Tibial artery (tissue), 4 donors: ENCODE results near the gene ERVV-1.

Experiments
- DNase-seq, 2 donors: peaks; one replicate each; pipeline ENCODE4 v3.0.0-alpha.2; 2019
- H3K27ac ChIP-seq, 2 donors: fragments of 200-600 bp; sonication (generic) in 1 of 2; 1 replicate in 1 of 2; 2 replicates in 1 of 2; pipeline ENCODE4 v1.5.1; 2018 to 2019; ENCODE audit warnings: mild to moderate bottlenecking in 1 of 2
- H3K27me3 ChIP-seq, 2 donors: fragments of 200-600 bp; sonication (generic) in 1 of 2; one replicate each; pipeline versions ENCODE4 v1.5.1 to v1.6.0; 2016 to 2019
- H3K36me3 ChIP-seq, 3 donors: fragments of 200-600 bp; sonication (generic) in 2 of 3; one replicate each; pipeline ENCODE4 v1.5.1; 2016 to 2019; ENCODE audit warnings: mild to moderate bottlenecking in 2 of 3
- H3K4me1 ChIP-seq, 4 donors: fragments of 200-600 bp; sonication (generic) in 2 of 4; 1 replicate in 3 of 4; 2 replicates in 1 of 4; pipeline ENCODE4 v1.5.1; 2016 to 2019
- H3K4me3 ChIP-seq, 2 donors: fragments of 200-600 bp; sonication (generic) in 1 of 2; 1 replicate in 1 of 2; 2 replicates in 1 of 2; pipeline ENCODE4 v1.5.1; 2018 to 2019; ENCODE audit warnings: mild to moderate bottlenecking in 2 of 2
- H3K9me3 ChIP-seq, 3 donors: fragments of 200-600 bp; sonication (generic) in 1 of 3; one replicate each; pipeline ENCODE4 v1.5.1; 2016 to 2019
- intact Hi-C: fragments of 100-400 bp; cut with DNase I; formaldehyde crosslinking; loops from one replicate; pipeline ENCODE4 v1.15.0; 2023; ENCODE audit warnings: low total_unique reads
- TF ChIP-seq, protein P1 (sequence below), 2 experiments: fragments of 200-600 bp in 1 of 2; fragments of 450-650 bp in 1 of 2; IDR thresholded peaks; one replicate each; pipeline ENCODE4 v1.5.1; 2017 to 2019; ENCODE audit warnings: antibody characterized with exemption in 2 of 2, mild to moderate bottlenecking in 1 of 2, moderate library complexity in 1 of 2

The ERVV-1 gene

GRCh38 chr19:53008061-53008778 is 5.5 kb upstream of the ERVV-1 start:
- intact Hi-C loops = no loop called here
- no peak for DNase-seq

GRCh38 chr19:53010494-53010893 is 3.2 kb upstream of the ERVV-1 start:
- H3K4me3 ChIP-seq = no peak overlapping the region
- H3K27me3 ChIP-seq = peaks cover 0 to 7% of the 10 kb centered on the region in 2 donors
- no peaks in the 10 kb centered on the region for H3K9me3 ChIP-seq
- no peak for DNase-seq
- no peaks in the 10 kb centered on the region for H3K4me1 ChIP-seq
- no peak overlapping the region for H3K27ac ChIP-seq
- intact Hi-C loops = no loop called here
- TF ChIP-seq, protein P1, sequence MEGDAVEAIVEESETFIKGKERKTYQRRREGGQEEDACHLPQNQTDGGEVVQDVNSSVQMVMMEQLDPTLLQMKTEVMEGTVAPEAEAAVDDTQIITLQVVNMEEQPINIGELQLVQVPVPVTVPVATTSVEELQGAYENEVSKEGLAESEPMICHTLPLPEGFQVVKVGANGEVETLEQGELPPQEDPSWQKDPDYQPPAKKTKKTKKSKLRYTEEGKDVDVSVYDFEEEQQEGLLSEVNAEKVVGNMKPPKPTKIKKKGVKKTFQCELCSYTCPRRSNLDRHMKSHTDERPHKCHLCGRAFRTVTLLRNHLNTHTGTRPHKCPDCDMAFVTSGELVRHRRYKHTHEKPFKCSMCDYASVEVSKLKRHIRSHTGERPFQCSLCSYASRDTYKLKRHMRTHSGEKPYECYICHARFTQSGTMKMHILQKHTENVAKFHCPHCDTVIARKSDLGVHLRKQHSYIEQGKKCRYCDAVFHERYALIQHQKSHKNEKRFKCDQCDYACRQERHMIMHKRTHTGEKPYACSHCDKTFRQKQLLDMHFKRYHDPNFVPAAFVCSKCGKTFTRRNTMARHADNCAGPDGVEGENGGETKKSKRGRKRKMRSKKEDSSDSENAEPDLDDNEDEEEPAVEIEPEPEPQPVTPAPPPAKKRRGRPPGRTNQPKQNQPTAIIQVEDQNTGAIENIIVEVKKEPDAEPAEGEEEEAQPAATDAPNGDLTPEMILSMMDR (IDR thresholded peaks at IDR 0.05) = no peak
- no peaks in the 10 kb centered on the region for H3K36me3 ChIP-seq

More at GRCh38 chr19:53008061-53008778, 5.5 kb upstream of the ERVV-1 start:
- Histone ChIP-seq H3K36me3 (no peaks in the 10 kb centered on the region), H3K4me1 (no peaks in the 10 kb centered on the region), H3K9me3 (no peaks in the 10 kb centered on the region), H3K27ac (no peak overlapping the region), H3K27me3 (peaks cover 0 to 7% of the 10 kb centered on the region in 2 donors), H3K4me3 (no peak overlapping the region)
- TF ChIP-seq, protein P1 (IDR thresholded peaks at IDR 0.05) = no peak

GRCh38 chr19:53012006-53012405 is 1.7 kb upstream of the ERVV-1 start:
- peaks cover 0 to 16% of the 10 kb centered on the region in 2 donors for H3K27me3 ChIP-seq
- no peaks in the 10 kb centered on the region for H3K9me3 ChIP-seq
- H3K27ac ChIP-seq = no peak overlapping the region
- intact Hi-C loops = no loop called here
- H3K4me1 ChIP-seq = no peaks in the 10 kb centered on the region
- no peak for DNase-seq
- no peak overlapping the region for H3K4me3 ChIP-seq
- no peaks in the 10 kb centered on the region for H3K36me3 ChIP-seq
- TF ChIP-seq, protein P1 (IDR thresholded peaks at IDR 0.05) = no peak

DNA sequence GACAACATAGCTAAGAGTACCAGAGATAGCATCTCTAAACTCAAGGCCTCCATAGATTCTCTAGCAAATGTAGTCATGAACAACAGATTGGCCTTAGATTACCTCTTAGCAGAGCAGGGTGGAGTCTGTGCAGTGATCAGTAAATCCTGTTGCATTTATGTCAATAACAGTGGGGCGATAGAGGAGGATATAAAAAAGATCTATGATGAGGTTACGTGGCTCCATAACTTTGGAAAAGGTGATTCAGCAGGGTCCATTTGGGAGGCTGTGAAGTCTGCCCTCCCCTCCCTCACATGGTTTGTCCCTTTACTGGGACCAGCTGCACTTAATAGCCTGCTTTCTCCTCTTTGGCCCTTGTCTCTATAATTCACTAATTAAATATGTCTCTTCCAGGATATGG is 1.4 kb downstream of the ERVV-1 start:
- TF ChIP-seq, protein P1 (IDR thresholded peaks at IDR 0.05) = no peak
- H3K9me3 ChIP-seq = peaks cover 0 to 6% (median 0%) of the 10 kb centered on the region in 3 donors
- H3K27ac ChIP-seq = no peak overlapping the region
- no peak overlapping the region for H3K4me3 ChIP-seq
- intact Hi-C loops = no loop called here
- no peaks in the 10 kb centered on the region for H3K4me1 ChIP-seq
- no peak for DNase-seq
- no peaks in the 10 kb centered on the region for H3K36me3 ChIP-seq
- H3K27me3 ChIP-seq = peaks cover 0 to 9% of the 10 kb centered on the region in 2 donors

DNA sequence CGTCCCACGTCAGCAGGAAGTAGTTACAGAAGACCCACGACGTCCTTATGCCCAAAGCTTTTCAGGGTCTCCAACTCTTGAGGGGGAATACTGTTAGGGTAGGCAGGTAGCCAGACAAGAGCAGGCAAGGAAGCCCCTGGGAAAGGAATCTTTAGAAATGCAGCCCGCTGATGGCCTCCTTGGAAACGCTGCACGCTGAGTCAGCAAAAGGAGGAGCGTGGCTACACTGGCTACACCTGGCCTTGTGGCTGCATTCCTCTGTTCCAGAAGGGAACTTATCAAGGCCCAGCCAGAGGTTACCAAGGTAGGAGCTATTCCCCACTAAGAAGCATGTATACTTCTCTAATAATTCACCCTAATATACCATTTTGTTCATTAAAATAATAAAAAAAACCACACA is 2.0 kb downstream of the ERVV-1 start:
- H3K27ac ChIP-seq = no peak overlapping the region
- intact Hi-C loops = no loop called here
- TF ChIP-seq, protein P1 (IDR thresholded peaks at IDR 0.05) = no peak
- peaks cover 0 to 9% (median 0%) of the 10 kb centered on the region in 3 donors for H3K9me3 ChIP-seq
- H3K4me1 ChIP-seq = no peaks in the 10 kb centered on the region
- DNase-seq = no peak
- no peaks in the 10 kb centered on the region for H3K36me3 ChIP-seq
- no peak overlapping the region for H3K4me3 ChIP-seq
- peaks cover 0 to 9% of the 10 kb centered on the region in 2 donors for H3K27me3 ChIP-seq
